Testis (tissue), 3 donors: Measurements from ENCODE around the gene FBXL17. TPM values are rescaled to one million over a fixed set of nuclear protein-coding genes. Genes with fewer than 3 reads are reported as not detected.

ENCODE experiments used
- DNase-seq: peaks from one replicate; pipeline ENCODE4 v3.0.0-alpha.2; 2019
- H3K27ac ChIP-seq, 2 donors: fragments of 200-600 bp; sonication (generic); one replicate each; pipeline ENCODE4 v1.5.1; 2019
- H3K27me3 ChIP-seq: fragments of 200-600 bp; sonication (generic); one replicate; pipeline ENCODE4 v1.5.1; 2019
- H3K36me3 ChIP-seq: fragments of 200-600 bp; sonication (generic); one replicate; pipeline ENCODE4 v1.5.1; 2017; ENCODE audit warnings: low read depth; ENCODE audit errors: missing control alignments
- H3K4me1 ChIP-seq: fragments of 200-600 bp; sonication (generic); one replicate; pipeline ENCODE4 v1.5.1; 2019
- H3K4me3 ChIP-seq, 2 donors: fragments of 200-600 bp; sonication (generic); one replicate each; pipeline ENCODE4 v1.5.1; 2017 to 2019
- H3K9me3 ChIP-seq: fragments of 200-600 bp; sonication (generic); one replicate; pipeline ENCODE4 v1.5.1; 2017
- POLR2A ChIP-seq: fragments of 450-650 bp; IDR thresholded peaks from one replicate; pipeline ENCODE4 v1.6.1; 2017; ENCODE audit warnings: antibody characterized with exemption, mild to moderate bottlenecking, moderate library complexity
- WGBS, 2 donors: methylation state at CpG; one replicate each; pipeline ENCODE4 v1.1.5; 2018; 5-methylcytosine and 5-hydroxymethylcytosine counted together
- intact Hi-C: fragments of 100-400 bp; cut with DNase I; formaldehyde crosslinking; loops from one replicate; pipeline ENCODE4 v1.15.1; 2023; ENCODE audit warnings: low total_unique reads
- polyA plus RNA-seq: library from polyadenylated mRNA; stranded (reverse); fragments of 350-450 nt; fragmentation: Illumina TruSeq; extraction: RNeasy Lipid Tissue Mini Kit (QIAGEN cat#74804); gene quantifications from one replicate; pipeline ENCODE4 v1.2.3, GENCODE V29; 2014; ENCODE audit warnings: low read depth, low replicate concordance; ENCODE audit not compliant: insufficient read depth
- total RNA-seq, 2 donors: library from RNA; depleted of rRNA; stranded (reverse); fragments of >200 nt; gene quantifications; one replicate each; pipeline ENCODE4 v1.2.3, GENCODE V29; 2016
- TF ChIP-seq, protein P1 (sequence below), 3 experiments: fragments of 450-650 bp in 2 of 3; fragments of 200-600 bp in 1 of 3; sonication (generic) in 1 of 3; IDR thresholded peaks; one replicate each; pipeline ENCODE4 v1.5.1; 2016 to 2019; ENCODE audit warnings: antibody characterized with exemption in 3 of 3, mild to moderate bottlenecking in 2 of 3, moderate library complexity in 1 of 3

The FBXL17 gene
- total and polyA plus RNA-seq, 3 donors from 2014 or later = 20.7 to 25.1 (median 22.6) TPM

DNA sequence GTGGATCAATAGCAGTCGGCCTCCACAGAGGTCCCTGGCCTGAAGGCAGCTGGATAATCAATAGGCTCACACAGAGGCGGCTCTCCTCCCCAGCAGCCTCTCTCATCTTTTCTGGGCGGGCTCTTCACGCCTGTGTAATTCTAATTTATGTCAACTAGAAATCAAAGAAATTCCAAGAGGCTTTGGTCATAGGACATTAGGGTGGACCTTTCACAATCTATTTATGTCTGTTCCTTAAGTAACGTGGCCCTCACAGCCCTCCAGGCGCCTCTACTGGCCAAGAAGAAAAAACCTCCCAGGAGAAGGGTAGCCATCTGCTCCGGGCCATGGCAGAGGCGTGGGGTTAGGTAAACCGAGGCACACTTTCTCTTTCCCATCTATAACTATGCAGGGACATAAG, 506.1 kb downstream of the FBXL17 start:
- H3K4me3 ChIP-seq = no peak overlapping the region
- 83 to 92% methylated on average over 9 of the region's 9 CpGs for WGBS, 2 donors

DNA sequence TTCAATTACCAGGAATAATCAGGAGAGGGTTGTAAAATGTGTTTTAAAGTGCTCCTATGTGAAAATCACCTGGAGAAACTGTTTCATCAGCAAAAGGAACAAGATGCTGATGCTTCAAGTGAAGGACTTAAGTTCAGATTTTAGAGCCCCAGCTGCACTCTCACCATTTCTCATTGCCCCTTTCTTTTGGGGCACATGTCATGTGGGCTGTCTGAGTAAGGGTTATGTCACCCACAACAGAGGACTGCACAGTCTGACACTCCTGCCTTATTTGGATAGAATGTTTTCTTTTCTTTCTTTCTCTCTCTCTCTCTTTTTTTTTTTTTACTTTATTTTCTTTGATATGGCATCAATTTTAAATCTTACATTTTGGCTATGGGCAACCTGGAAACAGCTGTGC, 507.1 kb downstream of the FBXL17 start:
- intact Hi-C loops = no loop called here
- no peaks in the 10 kb centered on the region for H3K4me1 ChIP-seq
- H3K36me3 ChIP-seq = no peaks in the 10 kb centered on the region
- no peak for DNase-seq
- H3K27ac ChIP-seq = no peak overlapping the region
- no peaks in the 10 kb centered on the region for H3K9me3 ChIP-seq
- TF ChIP-seq, protein P1, sequence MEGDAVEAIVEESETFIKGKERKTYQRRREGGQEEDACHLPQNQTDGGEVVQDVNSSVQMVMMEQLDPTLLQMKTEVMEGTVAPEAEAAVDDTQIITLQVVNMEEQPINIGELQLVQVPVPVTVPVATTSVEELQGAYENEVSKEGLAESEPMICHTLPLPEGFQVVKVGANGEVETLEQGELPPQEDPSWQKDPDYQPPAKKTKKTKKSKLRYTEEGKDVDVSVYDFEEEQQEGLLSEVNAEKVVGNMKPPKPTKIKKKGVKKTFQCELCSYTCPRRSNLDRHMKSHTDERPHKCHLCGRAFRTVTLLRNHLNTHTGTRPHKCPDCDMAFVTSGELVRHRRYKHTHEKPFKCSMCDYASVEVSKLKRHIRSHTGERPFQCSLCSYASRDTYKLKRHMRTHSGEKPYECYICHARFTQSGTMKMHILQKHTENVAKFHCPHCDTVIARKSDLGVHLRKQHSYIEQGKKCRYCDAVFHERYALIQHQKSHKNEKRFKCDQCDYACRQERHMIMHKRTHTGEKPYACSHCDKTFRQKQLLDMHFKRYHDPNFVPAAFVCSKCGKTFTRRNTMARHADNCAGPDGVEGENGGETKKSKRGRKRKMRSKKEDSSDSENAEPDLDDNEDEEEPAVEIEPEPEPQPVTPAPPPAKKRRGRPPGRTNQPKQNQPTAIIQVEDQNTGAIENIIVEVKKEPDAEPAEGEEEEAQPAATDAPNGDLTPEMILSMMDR (IDR thresholded peaks at IDR 0.05) = no peak
- no peak for TF ChIP-seq POLR2A
- H3K4me3 ChIP-seq = no peak overlapping the region
- H3K27me3 ChIP-seq = no peaks in the 10 kb centered on the region

More for the DNA sequence above, 506.1 kb downstream of the FBXL17 start:
- Histone ChIP-seq H3K9me3 (no peaks in the 10 kb centered on the region), H3K27me3 (no peaks in the 10 kb centered on the region), H3K27ac (no peak overlapping the region), H3K36me3 (no peaks in the 10 kb centered on the region), H3K4me1 (no peaks in the 10 kb centered on the region)
- no peak for DNase-seq
- TF ChIP-seq, protein P1 (IDR thresholded peaks at IDR 0.05) = no peak
- TF ChIP-seq POLR2A = no peak
- intact Hi-C loops = no loop called here

DNA sequence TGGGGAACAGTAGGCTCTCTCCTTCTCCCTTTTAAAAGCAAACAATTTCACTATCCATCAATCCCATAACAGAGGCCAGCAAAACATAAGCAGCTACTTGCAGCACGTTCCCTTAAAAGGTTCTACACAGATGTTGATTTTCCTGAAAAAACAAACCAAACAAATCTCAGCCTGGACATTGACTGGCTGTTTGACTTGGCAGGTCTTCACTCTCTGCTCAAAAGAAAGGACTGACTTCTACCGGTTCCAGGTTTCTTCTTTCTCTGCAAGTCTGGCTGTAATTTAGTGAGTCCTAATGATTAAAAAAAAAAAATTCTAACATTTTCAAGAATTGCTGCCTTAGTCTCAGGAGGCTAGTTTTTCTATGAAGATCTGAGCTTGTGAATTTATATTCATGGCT, 508.0 kb downstream of the FBXL17 start:
- no peak for TF ChIP-seq POLR2A
- TF ChIP-seq, protein P1 (IDR thresholded peaks at IDR 0.05) = no peak

DNA sequence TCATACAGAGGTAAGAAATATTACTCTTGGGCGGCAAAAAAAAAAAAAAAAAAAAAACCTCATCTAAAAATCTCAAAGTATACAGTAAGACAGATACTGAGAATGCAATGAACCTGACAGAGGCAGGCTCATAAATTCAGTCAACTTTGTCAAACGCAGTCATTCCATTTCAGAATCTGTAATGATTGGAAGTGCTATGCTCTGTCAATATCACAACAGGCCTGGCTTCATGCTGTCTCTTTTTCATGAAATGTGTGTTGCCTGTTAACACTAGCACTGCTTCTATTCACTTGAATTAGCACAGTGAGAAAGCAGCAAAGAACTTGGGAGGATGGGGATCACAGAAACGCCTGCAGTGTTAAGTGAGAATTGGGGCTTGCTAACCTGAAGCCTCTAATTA, 510.9 kb downstream of the FBXL17 start:
- Histone ChIP-seq H3K27me3 (no peaks in the 10 kb centered on the region), H3K4me1 (no peaks in the 10 kb centered on the region), H3K4me3 (no peak overlapping the region), H3K27ac (no peak overlapping the region), H3K9me3 (no peaks in the 10 kb centered on the region), H3K36me3 (no peaks in the 10 kb centered on the region)
- 93 to 95% methylated on average over 3 of the region's 3 CpGs for WGBS, 2 donors
- DNase-seq = no peak
- TF ChIP-seq, protein P1 (IDR thresholded peaks at IDR 0.05) = no peak
- TF ChIP-seq POLR2A = no peak
- intact Hi-C loops = no loop called here

More for the DNA sequence above, 508.0 kb downstream of the FBXL17 start:
- H3K27ac ChIP-seq = no peak overlapping the region
- no peaks in the 10 kb centered on the region for H3K4me1 ChIP-seq
- DNase-seq = no peak
- no peak overlapping the region for H3K4me3 ChIP-seq
- H3K9me3 ChIP-seq = no peaks in the 10 kb centered on the region
- H3K36me3 ChIP-seq = no peaks in the 10 kb centered on the region
- H3K27me3 ChIP-seq = no peaks in the 10 kb centered on the region
- intact Hi-C loops = no loop called here
- WGBS, 2 donors = 60 to 76% methylated on average over 2 of the region's 2 CpGs

DNA sequence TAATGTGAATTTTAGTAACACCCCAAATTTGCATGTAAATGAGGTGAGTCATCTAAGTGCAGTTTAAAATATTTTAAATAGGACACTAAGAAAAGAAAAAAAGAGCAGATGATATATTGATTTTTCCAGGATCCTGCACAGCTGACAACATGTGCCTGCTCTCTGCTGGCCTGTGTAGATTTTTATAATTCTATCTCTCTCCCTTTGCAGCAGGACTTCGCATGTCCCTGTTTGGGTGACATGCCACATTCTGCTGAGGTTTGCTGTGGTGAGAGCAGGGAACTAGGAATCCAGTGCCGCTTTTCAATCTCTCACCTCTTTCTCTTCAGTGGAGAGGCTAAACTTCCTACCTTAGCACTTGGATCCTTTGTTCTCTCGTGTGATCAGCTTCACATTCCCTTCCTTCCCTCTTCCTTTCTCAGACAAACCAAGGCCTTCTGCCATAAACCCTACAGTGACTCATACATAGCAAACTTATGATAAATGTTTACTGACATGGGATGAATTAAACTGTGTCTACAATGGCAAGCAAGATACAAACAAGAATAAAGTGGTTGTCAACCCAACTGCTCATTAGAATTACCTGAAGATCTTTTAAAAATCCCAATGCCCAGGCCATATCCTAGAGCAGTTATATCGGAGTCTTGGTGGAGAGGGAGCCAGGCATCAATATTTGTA, 512.3 kb downstream of the FBXL17 start:
- Histone ChIP-seq H3K27me3 (no peaks in the 10 kb centered on the region), H3K4me1 (no peaks in the 10 kb centered on the region), H3K36me3 (no peaks in the 10 kb centered on the region), H3K4me3 (no peak overlapping the region), H3K27ac (no peak overlapping the region), H3K9me3 (no peaks in the 10 kb centered on the region)
- intact Hi-C loops = no loop called here
- 80 to 87% methylated on average over 4 of the region's 4 CpGs for WGBS, 2 donors
- no peak for TF ChIP-seq POLR2A
- TF ChIP-seq, protein P1 (IDR thresholded peaks at IDR 0.05) = no peak
- DNase-seq = no peak
